HCEC 1CT (cell line): ENCODE results near the gene DPH3.

Experiments
- DNase-seq: peaks from one replicate; pipeline ENCODE4 v3.0.0-alpha.2; 2017

Gene DPH3

DNA sequence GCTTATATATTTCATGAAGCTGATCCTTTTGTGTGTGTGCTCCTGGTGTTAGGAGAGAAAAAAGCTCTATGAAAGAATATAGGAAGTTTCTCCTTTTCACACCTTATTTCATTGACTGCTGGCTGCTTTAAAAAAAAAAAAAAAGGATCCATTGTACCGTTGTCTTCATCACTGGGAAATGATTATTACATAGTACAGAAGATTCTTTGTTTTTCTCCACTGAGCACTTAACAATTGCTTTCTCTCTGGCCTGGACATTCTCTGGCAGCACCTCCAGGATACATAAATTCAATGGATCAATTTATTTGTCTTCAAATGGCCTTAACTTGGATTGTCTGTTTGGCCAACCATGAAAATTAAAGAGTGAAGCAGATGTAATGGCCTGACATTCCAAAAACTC is 37.2 kb downstream of the DPH3 start:
- DNase-seq = no peak

GRCh38 chr3:16224325-16224724 is 40.4 kb downstream of the DPH3 start:
- DNase-seq = no peak

GRCh38 chr3:16222547-16222946 is 42.2 kb downstream of the DPH3 start:
- DNase-seq = no peak

DNA sequence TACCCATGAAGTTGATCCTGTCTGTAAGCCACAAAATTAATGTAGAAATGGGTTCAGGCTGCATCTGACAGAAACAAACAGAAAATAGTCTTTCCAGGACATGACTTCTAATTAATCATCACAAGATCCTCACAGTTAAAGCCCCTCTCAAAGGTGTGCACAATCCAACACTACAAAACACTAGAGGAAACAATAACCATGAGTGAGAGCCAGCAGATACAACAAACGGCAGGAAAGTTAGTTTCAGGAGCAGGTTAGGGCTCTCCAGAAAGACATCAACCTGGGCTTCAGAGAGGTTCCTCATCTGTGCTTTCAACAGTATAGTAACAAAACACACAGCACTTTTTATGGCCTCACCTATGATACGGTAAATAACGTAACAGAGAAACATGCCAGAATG is 42.8 kb downstream of the DPH3 start:
- DNase-seq = no peak

GRCh38 chr3:16219777-16220176 is 45.0 kb downstream of the DPH3 start:
- DNase-seq = no peak

DNA sequence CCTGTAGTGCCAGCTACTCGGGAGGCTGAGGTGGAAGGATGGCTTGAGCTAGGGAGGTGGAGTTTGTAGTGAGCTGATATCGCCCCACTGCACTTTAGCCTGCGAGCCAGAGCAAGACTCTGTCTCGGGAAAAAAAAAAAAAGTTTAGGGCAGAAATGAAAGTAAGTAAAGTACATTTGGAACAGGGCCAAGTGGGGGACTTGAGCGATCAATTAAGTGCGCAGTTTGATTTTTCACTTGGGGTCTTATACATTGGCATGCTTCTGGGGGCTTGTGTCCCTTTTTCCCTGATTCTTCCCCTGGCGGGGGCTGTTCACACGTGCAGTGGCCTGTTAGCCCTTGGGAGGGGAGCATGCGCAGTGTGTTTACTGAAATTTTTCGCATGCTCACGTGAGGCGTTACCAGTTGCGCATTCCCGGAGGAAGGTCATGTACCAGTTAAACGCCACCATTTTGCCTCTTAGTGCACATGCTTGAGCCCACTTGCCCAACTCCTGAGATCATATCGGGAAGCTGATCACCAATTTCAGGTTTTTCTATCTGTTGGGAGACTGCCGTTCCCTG is 48.3 kb downstream of the DPH3 start:
- no peak for DNase-seq

DNA sequence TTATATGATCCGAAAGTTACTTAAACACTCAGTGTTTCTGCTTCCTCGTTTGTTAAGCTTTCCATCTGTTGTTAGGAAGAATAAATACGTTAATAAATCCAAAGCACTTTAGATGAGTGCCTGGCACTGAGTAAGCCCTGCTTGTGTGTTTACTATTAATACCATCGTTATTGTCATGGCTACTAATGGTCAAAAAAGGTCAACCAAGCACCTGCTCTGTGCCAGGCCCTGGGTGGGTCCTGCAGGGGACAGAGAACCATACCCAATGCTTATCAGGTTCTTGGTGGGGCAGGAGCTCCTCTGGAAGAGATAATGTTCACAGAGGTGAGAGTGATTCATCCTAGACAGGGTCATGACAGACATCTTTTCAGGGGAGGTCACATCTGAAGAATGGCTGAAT is 50.4 kb downstream of the DPH3 start:
- DNase-seq = no peak

GRCh38 chr3:16211176-16211904 is 53.4 kb downstream of the DPH3 start:
- DNase-seq = no peak
